Vagina (tissue), 2 donors: Measurements from ENCODE around the gene DNAJA3. TPM values are rescaled to one million over a fixed set of nuclear protein-coding genes. Genes with fewer than 3 reads are reported as not detected.

ENCODE experiments used
- DNase-seq, 2 donors: peaks; one replicate each; pipeline ENCODE4 v3.0.0-alpha.2; 2017; ENCODE audit errors: extremely low spot score in 2 of 2
- H3K27ac ChIP-seq: fragments of 200-600 bp; sonication (generic); one replicate; pipeline ENCODE4 v1.5.1; 2019
- H3K27me3 ChIP-seq: fragments of 200-600 bp; sonication (generic); one replicate; pipeline ENCODE4 v1.5.1; 2019
- H3K36me3 ChIP-seq, 2 donors: fragments of 200-600 bp; sonication (generic); one replicate each; pipeline ENCODE4 v1.5.1; 2017 to 2019
- H3K4me1 ChIP-seq: fragments of 200-600 bp; sonication (generic); one replicate; pipeline ENCODE4 v1.5.1; 2019
- H3K4me3 ChIP-seq, 2 donors: fragments of 200-600 bp; sonication (generic); 1 replicate in 1 of 2; 2 replicates in 1 of 2; pipeline ENCODE4 v1.5.1; 2016 to 2019
- H3K9me3 ChIP-seq: fragments of 200-600 bp; sonication (generic); one replicate; pipeline ENCODE4 v1.5.1; 2019
- POLR2A ChIP-seq, 2 donors: fragments of 450-650 bp; IDR thresholded peaks; one replicate each; pipeline ENCODE4 v1.6.1; 2017; ENCODE audit warnings: antibody characterized with exemption in 2 of 2, mild to moderate bottlenecking in 2 of 2, moderate library complexity in 2 of 2
- POLR2AphosphoS5 ChIP-seq, 2 donors: sonication (generic); formaldehyde crosslinking; IDR thresholded peaks; one replicate each; pipeline ENCODE4 v1.9.0; 2017; ENCODE audit warnings: antibody characterized with exemption in 2 of 2, mild to moderate bottlenecking in 2 of 2, low read depth in 1 of 2; ENCODE audit not compliant: insufficient read depth in 1 of 2
- intact Hi-C: fragments of 100-400 bp; cut with DNase I; formaldehyde crosslinking; loops from one replicate; pipeline ENCODE4 v1.15.1; 2023
- total RNA-seq: library from RNA; depleted of rRNA; stranded (reverse); fragments of >200 nt; gene quantifications from one replicate; pipeline ENCODE4 v1.2.3, GENCODE V29; 2016
- TF ChIP-seq, protein P1 (sequence below), 3 experiments: fragments of 450-650 bp in 2 of 3; fragments of 200-600 bp in 1 of 3; sonication (generic) in 1 of 3; IDR thresholded peaks; one replicate each; pipeline ENCODE4 v1.5.1; 2017 to 2019; ENCODE audit warnings: antibody characterized with exemption in 3 of 3, mild to moderate bottlenecking in 2 of 3, moderate library complexity in 2 of 3

Gene DNAJA3
- total RNA-seq, 1 donor from 2014 or later, result 33.6 TPM

DNA sequence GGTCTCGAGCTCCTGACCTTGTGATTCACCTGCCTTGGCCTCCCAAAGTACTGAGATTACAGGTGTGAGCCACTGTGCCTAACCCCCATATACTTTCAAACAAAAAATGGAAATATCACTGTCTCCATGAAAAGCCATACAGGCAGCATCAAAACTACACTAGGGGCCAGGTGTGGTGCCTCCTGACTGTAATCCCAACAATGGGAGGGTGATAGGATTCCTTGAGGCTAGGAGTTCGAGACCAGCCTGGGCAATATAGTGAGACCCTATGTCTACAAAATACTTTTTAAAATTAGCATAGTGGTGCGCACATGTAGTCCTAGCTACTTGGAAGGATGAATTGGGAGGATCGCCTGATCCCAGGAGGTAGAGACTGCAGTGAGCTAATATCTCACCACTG lies 66.2 kb downstream of the DNAJA3 start:
- no peaks in the 10 kb centered on the region for H3K36me3 ChIP-seq
- H3K27ac ChIP-seq, result no peak overlapping the region
- intact Hi-C loops, result no loop called here
- no peaks in the 10 kb centered on the region for H3K27me3 ChIP-seq
- H3K4me3 ChIP-seq, result no peak overlapping the region
- TF ChIP-seq POLR2AphosphoS5 (IDR thresholded peaks at IDR 0.05; ENCODE audit: insufficient read depth in 1 of 2, low read depth in 1 of 2) (no peak), POLR2A (IDR thresholded peaks at IDR 0.05) (no peak)
- TF ChIP-seq, protein P1, sequence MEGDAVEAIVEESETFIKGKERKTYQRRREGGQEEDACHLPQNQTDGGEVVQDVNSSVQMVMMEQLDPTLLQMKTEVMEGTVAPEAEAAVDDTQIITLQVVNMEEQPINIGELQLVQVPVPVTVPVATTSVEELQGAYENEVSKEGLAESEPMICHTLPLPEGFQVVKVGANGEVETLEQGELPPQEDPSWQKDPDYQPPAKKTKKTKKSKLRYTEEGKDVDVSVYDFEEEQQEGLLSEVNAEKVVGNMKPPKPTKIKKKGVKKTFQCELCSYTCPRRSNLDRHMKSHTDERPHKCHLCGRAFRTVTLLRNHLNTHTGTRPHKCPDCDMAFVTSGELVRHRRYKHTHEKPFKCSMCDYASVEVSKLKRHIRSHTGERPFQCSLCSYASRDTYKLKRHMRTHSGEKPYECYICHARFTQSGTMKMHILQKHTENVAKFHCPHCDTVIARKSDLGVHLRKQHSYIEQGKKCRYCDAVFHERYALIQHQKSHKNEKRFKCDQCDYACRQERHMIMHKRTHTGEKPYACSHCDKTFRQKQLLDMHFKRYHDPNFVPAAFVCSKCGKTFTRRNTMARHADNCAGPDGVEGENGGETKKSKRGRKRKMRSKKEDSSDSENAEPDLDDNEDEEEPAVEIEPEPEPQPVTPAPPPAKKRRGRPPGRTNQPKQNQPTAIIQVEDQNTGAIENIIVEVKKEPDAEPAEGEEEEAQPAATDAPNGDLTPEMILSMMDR (IDR thresholded peaks at IDR 0.05), result no peak
- H3K4me1 ChIP-seq, result peaks cover 27% of the 10 kb centered on the region
- no peak for DNase-seq
- H3K9me3 ChIP-seq, result no peaks in the 10 kb centered on the region

GRCh38 chr16:4494746-4495490 lies 69.2 kb downstream of the DNAJA3 start:
- no peak for DNase-seq
- no peak overlapping the region for H3K4me3 ChIP-seq
- no peaks in the 10 kb centered on the region for H3K36me3 ChIP-seq
- TF ChIP-seq POLR2AphosphoS5 (IDR thresholded peaks at IDR 0.05; ENCODE audit: insufficient read depth in 1 of 2, low read depth in 1 of 2), result no peak
- TF ChIP-seq POLR2A (IDR thresholded peaks at IDR 0.05), result no peak
- TF ChIP-seq, protein P1 (IDR thresholded peaks at IDR 0.05), result no peak
- intact Hi-C loops, result no loop called here
- peaks cover 46% of the 10 kb centered on the region for H3K4me1 ChIP-seq
- no peak overlapping the region for H3K27ac ChIP-seq
- H3K9me3 ChIP-seq, result no peaks in the 10 kb centered on the region
- no peaks in the 10 kb centered on the region for H3K27me3 ChIP-seq

- Histone ChIP-seq H3K9me3 (no peaks in the 10 kb centered on the region), H3K36me3 (no peaks in the 10 kb centered on the region), H3K4me1 (peaks cover 54% of the 10 kb centered on the region), H3K27me3 (no peaks in the 10 kb centered on the region), H3K27ac (no peak overlapping the region), H3K4me3 (no peak overlapping the region)
- DNase-seq, result no peak
- intact Hi-C loops, result no loop called here
- TF ChIP-seq POLR2AphosphoS5 (IDR thresholded peaks at IDR 0.05; ENCODE audit: insufficient read depth in 1 of 2, low read depth in 1 of 2), result no peak
- TF ChIP-seq POLR2A (IDR thresholded peaks at IDR 0.05), result no peak
- TF ChIP-seq, protein P1 (IDR thresholded peaks at IDR 0.05), result no peak
These were observed 70.1 kb downstream of the DNAJA3 start for GRCh38 chr16:4495766-4496165.

DNA sequence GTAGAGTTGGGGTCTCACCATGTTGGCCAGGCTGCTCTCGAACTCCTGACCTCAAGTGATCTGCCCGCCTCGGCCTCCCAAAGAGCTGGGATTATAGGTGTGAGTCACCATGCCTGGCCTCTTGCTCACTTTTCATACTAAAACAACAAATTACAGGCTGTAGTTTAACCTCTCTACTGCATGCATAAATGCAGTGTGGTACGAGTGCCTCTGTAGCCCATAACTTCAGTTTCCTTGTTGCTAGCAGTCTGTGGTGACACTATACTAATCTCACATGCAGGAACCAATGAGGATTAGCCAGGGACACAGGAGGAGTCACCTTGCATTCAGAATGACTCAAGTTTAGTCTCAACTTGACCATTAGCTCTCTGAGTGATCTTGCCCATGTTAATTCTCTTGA lies 70.6 kb downstream of the DNAJA3 start:
- Histone ChIP-seq H3K4me3 (no peak overlapping the region), H3K27me3 (no peaks in the 10 kb centered on the region), H3K36me3 (no peaks in the 10 kb centered on the region), H3K9me3 (no peaks in the 10 kb centered on the region), H3K4me1 (peaks cover 60% of the 10 kb centered on the region), H3K27ac (no peak overlapping the region)
- DNase-seq, result no peak
- intact Hi-C loops, result no loop called here
- TF ChIP-seq, protein P1 (IDR thresholded peaks at IDR 0.05), result no peak
- TF ChIP-seq POLR2AphosphoS5 (IDR thresholded peaks at IDR 0.05; ENCODE audit: insufficient read depth in 1 of 2, low read depth in 1 of 2) (no peak), POLR2A (IDR thresholded peaks at IDR 0.05) (no peak)

- intact Hi-C loops, result no loop called here
- Histone ChIP-seq H3K4me3 (no peak overlapping the region), H3K4me1 (peaks cover 74% of the 10 kb centered on the region), H3K27me3 (no peaks in the 10 kb centered on the region), H3K27ac (no peak overlapping the region), H3K9me3 (no peaks in the 10 kb centered on the region), H3K36me3 (no peaks in the 10 kb centered on the region)
- DNase-seq, result no peak
- TF ChIP-seq, protein P1 (IDR thresholded peaks at IDR 0.05), result no peak
- TF ChIP-seq POLR2AphosphoS5 (IDR thresholded peaks at IDR 0.05; ENCODE audit: insufficient read depth in 1 of 2, low read depth in 1 of 2) (no peak), POLR2A (IDR thresholded peaks at IDR 0.05) (no peak)
These were observed 73.0 kb downstream of the DNAJA3 start for GRCh38 chr16:4498546-4499195.
